GM18858 (cell line): Measurements from ENCODE around the gene ZCCHC8.
"Not testable (repeated sequence)": the region's sequence is repeated elsewhere in the genome, so short reads cannot be mapped to it uniquely, and the experiment has no call there.

Source experiments
- ATAC-seq: cut with Tn5 transposase; IDR thresholded peaks from one replicate; pipeline ENCODE4 v1.9.1; 2021; ENCODE audit not compliant: unreplicated experiment

The ZCCHC8 gene

GRCh38 chr12:122437656-122438121 is 63.0 kb downstream of the ZCCHC8 start:
- ATAC-seq = no peak

- ATAC-seq = no peak
Measured at GRCh38 chr12:122435186-122435585, 65.5 kb downstream of the ZCCHC8 start.

GRCh38 chr12:122429043-122429442 is 71.7 kb downstream of the ZCCHC8 start:
- ATAC-seq = not testable (repeated sequence)

GRCh38 chr12:122427403-122427802 is 73.3 kb downstream of the ZCCHC8 start:
- no peak for ATAC-seq

DNA sequence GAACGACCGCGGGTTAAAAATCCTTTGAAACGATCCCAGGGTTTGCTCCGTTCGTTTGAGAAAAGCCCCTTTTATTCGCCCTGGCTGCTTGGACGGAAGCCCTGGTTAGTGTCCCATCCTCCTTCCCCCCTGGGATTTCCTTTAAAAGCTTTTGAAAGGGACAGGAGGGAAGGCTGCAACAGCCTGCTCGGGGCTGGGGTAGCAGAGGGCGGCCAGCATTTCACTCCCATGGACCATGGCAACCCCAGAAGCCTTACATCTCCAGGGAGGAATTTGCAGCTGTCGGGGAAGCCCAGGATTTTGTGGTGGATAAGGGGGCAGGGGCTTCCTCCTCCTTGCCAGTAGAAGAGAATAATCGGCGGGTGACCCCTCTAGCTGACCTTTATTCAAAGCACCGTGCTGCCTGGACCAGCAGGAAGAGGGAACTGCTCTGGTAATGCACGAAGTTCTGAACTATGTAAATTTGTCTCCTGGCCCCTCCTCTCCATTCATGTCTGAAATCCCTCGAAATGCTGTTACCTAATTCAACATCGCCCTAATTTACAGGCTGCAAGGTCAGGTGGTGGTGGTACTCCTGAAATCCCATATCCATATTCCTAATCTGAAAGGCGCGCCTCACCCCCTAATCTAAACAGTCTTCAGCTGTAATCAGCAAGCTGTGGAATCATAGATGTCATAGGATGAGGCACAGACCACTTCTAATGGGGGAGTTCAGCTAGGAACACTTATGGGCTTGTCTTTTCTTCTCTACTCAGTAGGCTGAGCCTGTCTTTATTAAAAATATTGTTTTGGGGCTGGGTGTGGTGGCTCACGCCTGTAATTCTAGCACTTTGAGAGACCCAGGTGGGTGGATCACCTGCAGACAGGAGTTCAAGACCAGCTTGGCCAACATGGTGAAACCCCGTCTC is 77.2 kb downstream of the ZCCHC8 start:
- no peak for ATAC-seq

DNA sequence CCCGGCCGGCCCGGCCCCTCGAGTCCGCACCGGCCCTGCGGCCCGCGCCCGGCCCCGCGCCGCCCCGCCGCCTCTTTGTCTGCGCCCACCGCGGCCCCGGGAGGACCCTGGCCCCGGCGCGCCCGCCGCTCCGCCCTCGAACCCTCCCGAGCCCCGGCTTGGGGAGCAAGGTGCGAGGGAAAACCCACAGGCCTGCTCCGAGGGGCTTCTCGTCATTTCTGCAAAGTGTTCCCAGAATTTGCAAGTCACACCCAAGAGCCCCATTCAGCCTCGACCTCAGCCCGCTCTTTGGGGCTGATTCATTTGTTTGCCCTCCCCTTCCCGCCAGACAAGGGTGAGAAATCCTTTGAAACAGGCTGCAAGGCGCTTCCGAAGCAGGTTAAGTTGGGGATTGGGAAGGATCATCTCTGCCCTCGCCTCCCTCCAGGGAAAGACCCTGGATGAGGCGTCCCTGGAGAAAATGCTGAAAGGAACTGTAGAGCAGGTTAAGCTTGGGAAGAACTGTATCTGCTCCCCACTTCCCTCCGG is 77.9 kb downstream of the ZCCHC8 start:
- ATAC-seq = no peak

DNA sequence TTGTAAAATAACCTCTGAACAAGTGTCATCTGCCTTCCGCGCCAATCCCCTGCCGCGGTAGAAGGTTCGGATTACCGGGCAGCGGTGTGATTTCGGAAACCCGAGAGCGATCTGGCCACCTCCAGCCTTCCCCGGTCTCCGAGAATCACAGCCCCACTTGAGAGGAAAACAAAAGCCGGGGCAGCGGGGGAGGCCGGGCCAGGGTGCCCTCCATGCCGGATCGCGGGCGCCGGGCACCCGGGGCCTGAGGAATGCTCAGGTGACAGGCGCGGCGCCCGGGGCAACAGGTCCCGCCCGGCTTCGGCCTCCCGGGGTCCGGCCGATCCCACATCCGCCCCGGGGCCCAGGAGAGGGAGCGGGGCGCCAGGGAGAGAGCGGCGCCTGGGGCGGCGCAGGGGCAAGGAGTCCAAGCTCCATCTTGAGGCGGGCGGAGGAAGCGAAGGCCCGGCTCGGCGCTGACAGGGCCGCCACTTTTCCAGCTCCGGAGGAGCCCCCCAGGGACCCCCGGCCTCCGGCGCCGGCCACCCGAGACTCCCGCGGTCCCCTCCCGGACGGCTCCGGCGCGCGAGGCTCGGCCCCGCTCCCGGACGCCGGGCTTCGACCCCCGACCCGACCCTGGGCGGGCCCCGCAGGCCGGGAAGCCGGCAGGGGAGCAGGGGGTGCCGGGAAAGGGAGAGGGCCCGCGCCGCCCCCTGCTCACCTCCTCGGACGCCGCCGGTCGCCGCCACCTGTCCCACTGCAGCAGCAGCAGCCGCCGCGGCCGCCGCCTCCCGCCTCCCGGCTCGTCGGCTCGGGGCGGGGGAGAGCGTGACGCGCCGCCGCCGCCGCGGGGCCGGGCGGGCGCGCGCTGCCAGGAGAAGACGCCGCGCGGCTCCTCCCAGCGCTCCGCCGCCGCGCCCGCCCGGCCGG is 78.7 kb downstream of the ZCCHC8 start, which contains the start of gene CLIP1:
TSS of gene CLIP1 (minus strand) at position 849 of the 909 bp plus-strand sequence. CDS start 42,217 bp downstream, outside the sequence.
- peak; percentile 36 for ATAC-seq
